Ovary (tissue), 3 donors: ENCODE results near the gene SOAT2.

Source experiments
- CTCF ChIP-seq, 3 donors: fragments of 450-650 bp in 2 of 3; fragments of 200-600 bp in 1 of 3; IDR thresholded peaks; one replicate each; pipeline versions ENCODE4 v1.5.1 to v1.8.0; 2016 to 2022; ENCODE audit warnings: antibody characterized with exemption in 3 of 3, mild to moderate bottlenecking in 1 of 3
- EP300 ChIP-seq: sonication (generic); formaldehyde crosslinking; IDR thresholded peaks from one replicate; pipeline ENCODE4 v1.6.1; 2017; ENCODE audit warnings: antibody characterized with exemption
- POLR2A ChIP-seq: fragments of 450-650 bp; IDR thresholded peaks from one replicate; pipeline ENCODE4 v1.6.1; 2017; ENCODE audit warnings: antibody characterized with exemption, mild to moderate bottlenecking, moderate library complexity
- donor health status: DM: no; HTN: no; CAD: no.

- TF ChIP-seq CTCF (IDR thresholded peaks at IDR 0.05), result no peak
- no peak for TF ChIP-seq POLR2A
- no peak for TF ChIP-seq EP300
Observed at GRCh38 chr12:53151039-53151438, 47.8 kb downstream of the SOAT2 start.
